SU-DHL-6 (cell line): ENCODE measurements around the gene TMEM273.

Source experiments
- H2AFZ ChIP-seq: fragments of 200-600 bp; sonication (generic); 2 replicates; pipeline ENCODE4 v1.6.1; 2014; ENCODE audit warnings: low read depth, mild to moderate bottlenecking, moderate library complexity, mixed read lengths, antibody characterized with exemption, low read length; ENCODE audit not compliant: severe bottlenecking
- H3F3A ChIP-seq: fragments of 200-600 bp; shearing (Covaris generic); 2 replicates; pipeline ENCODE4 v1.6.0; 2016; ENCODE audit warnings: antibody characterized with exemption, mild to moderate bottlenecking; ENCODE audit not compliant: insufficient read depth
- H3K27ac ChIP-seq: fragments of 200-600 bp; sonication (generic); 2 replicates; pipeline ENCODE4 v1.5.1; 2016; ENCODE audit warnings: low read depth, mild to moderate bottlenecking, low read length, moderate library complexity, mixed read lengths
- H3K27me3 ChIP-seq: fragments of 200-600 bp; sonication (generic), shearing (Covaris generic); 2 replicates; pipeline ENCODE4 v1.6.0; 2014; ENCODE audit warnings: mild to moderate bottlenecking, low read length
- H3K36me3 ChIP-seq: fragments of 200-600 bp; sonication (generic); 2 replicates; pipeline ENCODE4 v1.6.1; 2014; ENCODE audit warnings: mild to moderate bottlenecking, low read length, mixed read lengths
- H3K4me2 ChIP-seq: fragments of 300-600, 200-600 bp; shearing (Covaris generic), sonication (generic); 2 replicates; pipeline ENCODE4 v1.6.0; 2014; ENCODE audit warnings: low read length, low read depth, mild to moderate bottlenecking; ENCODE audit not compliant: poor library complexity, severe bottlenecking
- H3K4me3 ChIP-seq: fragments of 200-600 bp; sonication (generic); 2 replicates; pipeline ENCODE4 v1.5.1; 2014; ENCODE audit warnings: antibody characterized with exemption, low read length, mild to moderate bottlenecking, mixed read lengths; ENCODE audit not compliant: insufficient read depth, poor library complexity, severe bottlenecking
- H3K79me2 ChIP-seq: fragments of 200-600 bp; sonication (generic); 2 replicates; pipeline ENCODE4 v1.6.1; 2014; ENCODE audit warnings: mild to moderate bottlenecking, low read length, moderate library complexity; ENCODE audit not compliant: insufficient read depth
- H3K9ac ChIP-seq: fragments of 200-600 bp; sonication (generic); 2 replicates; pipeline ENCODE4 v1.7.0; 2014; ENCODE audit warnings: mild to moderate bottlenecking, low read length
- H3K9me2 ChIP-seq: fragments of 200-600 bp; sonication (generic); replicated peaks from 2 replicates; pipeline ENCODE4 v1.6.1; 2014; ENCODE audit warnings: low read length; ENCODE audit not compliant: insufficient read depth
- H3K9me3 ChIP-seq: fragments of 200-600 bp; sonication (generic); 2 replicates; pipeline ENCODE4 v1.6.1; 2014; ENCODE audit warnings: low read length, mixed read lengths; ENCODE audit not compliant: insufficient read depth
- H4K20me1 ChIP-seq: fragments of 200-600 bp; sonication (generic); 2 replicates; pipeline ENCODE4 v1.6.1; 2014; ENCODE audit warnings: low read depth, mild to moderate bottlenecking, antibody characterized with exemption, low read length, moderate library complexity, mixed read lengths
- EZH2phosphoT487 ChIP-seq: fragments of 200-600 bp; sonication (generic), shearing (Covaris generic); conservative IDR thresholded peaks from 2 replicates; pipeline ENCODE4 v1.6.1; 2018; ENCODE audit warnings: mild to moderate bottlenecking, antibody characterized with exemption, low read length, moderate library complexity, mixed read lengths
- TF ChIP-seq, protein P1 (sequence below): fragments of 200-600 bp; sonication (generic); IDR thresholded peaks from one replicate; pipeline ENCODE4 v1.5.1; 2017; ENCODE audit warnings: antibody characterized with exemption, mild to moderate bottlenecking, low read length, moderate library complexity; ENCODE audit not compliant: insufficient read depth, poor library complexity, severe bottlenecking

The TMEM273 gene

DNA sequence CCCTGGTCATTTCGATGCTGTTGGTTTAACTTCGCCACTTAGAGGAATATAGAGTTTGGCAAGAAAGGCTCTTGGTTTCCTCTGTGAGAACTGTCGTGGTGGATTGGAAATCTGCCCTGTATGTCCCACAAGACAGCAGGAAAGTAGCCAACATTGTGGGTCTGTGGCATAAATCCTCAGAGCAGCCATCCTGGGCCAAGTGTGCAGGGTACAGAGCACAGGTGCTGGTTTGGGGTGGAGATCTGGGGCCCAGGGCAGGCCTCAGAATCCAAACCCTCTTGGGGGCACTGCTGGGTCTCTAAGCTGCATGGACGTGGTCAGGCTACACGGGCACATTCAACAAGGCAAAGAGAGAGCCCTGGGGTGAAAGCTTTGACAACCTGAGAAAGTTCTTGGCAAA is 39.2 kb upstream of the TMEM273 start:
- H3K4me3 ChIP-seq = no peak overlapping the region
- no peak overlapping the region for H3K4me2 ChIP-seq
- no peaks in the 10 kb centered on the region for H3K27me3 ChIP-seq
- no peak overlapping the region for H3K9ac ChIP-seq
- no peak overlapping the region for H3K27ac ChIP-seq
- no peaks in the 10 kb centered on the region for H3K9me3 ChIP-seq
- H4K20me1 ChIP-seq = no peaks in the 10 kb centered on the region
- no peaks in the 10 kb centered on the region for H3K9me2 ChIP-seq
- H3K36me3 ChIP-seq = no peaks in the 10 kb centered on the region
- TF ChIP-seq EZH2phosphoT487 = no peak
- TF ChIP-seq, protein P1, sequence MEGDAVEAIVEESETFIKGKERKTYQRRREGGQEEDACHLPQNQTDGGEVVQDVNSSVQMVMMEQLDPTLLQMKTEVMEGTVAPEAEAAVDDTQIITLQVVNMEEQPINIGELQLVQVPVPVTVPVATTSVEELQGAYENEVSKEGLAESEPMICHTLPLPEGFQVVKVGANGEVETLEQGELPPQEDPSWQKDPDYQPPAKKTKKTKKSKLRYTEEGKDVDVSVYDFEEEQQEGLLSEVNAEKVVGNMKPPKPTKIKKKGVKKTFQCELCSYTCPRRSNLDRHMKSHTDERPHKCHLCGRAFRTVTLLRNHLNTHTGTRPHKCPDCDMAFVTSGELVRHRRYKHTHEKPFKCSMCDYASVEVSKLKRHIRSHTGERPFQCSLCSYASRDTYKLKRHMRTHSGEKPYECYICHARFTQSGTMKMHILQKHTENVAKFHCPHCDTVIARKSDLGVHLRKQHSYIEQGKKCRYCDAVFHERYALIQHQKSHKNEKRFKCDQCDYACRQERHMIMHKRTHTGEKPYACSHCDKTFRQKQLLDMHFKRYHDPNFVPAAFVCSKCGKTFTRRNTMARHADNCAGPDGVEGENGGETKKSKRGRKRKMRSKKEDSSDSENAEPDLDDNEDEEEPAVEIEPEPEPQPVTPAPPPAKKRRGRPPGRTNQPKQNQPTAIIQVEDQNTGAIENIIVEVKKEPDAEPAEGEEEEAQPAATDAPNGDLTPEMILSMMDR = no peak
- no peaks in the 10 kb centered on the region for H3K79me2 ChIP-seq
- no peak overlapping the region for H2AFZ ChIP-seq
- H3F3A ChIP-seq = no peaks in the 10 kb centered on the region

DNA sequence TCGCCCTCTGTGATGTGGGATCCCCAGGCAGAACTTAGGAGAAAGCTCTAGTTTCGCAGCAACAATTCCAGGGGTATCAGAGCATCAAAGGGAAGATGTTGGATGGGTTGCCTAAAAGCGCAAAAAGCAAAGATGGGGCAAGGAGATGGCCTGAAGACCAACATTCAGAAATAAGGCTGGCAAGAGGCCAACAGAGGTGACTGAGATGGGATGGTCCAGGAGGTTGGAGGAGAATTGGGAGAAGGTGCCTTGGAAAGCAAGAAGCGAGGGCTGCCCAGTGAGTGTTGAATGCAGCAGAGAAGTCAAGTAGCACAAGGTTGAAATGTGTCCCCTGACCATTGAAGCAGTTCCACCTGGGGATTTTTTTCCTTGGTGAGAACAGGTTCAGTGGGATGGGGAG is 38.4 kb upstream of the TMEM273 start:
- Histone ChIP-seq H3K27me3 (no peaks in the 10 kb centered on the region), H3K36me3 (no peaks in the 10 kb centered on the region), H2AFZ (no peak overlapping the region), H3K27ac (no peak overlapping the region), H3K79me2 (no peaks in the 10 kb centered on the region), H3K9ac (no peak overlapping the region), H4K20me1 (no peaks in the 10 kb centered on the region), H3K4me3 (no peak overlapping the region), H3K4me2 (no peak overlapping the region), H3K9me2 (no peaks in the 10 kb centered on the region), H3K9me3 (no peaks in the 10 kb centered on the region), H3F3A (no peaks in the 10 kb centered on the region)
- TF ChIP-seq, protein P1 = no peak
- TF ChIP-seq EZH2phosphoT487 = no peak

DNA sequence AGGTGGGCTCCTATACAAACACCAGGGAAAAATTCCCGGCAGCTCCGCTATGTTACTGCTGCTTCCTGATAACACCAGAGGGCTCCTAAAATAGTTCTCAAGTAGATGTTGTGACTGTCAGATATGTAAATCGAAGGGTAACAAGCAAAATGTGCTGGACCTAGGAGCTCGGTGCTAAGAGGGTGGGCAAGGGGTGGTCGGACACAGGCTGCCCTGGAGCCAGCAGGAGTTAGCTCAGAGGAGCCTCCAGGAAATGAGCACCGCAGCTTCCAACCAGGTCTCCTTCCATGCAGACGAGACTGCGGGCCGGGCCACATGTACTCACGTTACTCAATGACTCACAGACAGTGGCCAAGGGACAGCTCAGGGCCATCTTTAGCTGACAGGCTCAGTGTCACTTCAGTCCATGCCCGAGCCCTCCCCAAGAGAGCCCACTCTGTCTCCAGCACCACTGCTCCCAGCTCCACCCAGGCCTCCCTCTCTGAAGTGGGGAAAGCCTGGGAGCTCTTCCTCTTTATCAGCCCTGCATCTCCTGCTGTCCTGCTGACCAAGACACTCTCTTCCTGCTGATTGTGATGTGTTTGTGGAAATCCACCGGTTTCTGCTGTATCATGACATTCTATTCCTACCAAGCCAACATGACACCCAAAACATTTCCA is 37.2 kb upstream of the TMEM273 start:
- Histone ChIP-seq H3K9me2 (no peaks in the 10 kb centered on the region), H3K36me3 (no peaks in the 10 kb centered on the region), H2AFZ (no peak overlapping the region), H3K9me3 (no peaks in the 10 kb centered on the region), H3K27ac (no peak overlapping the region), H3K79me2 (no peaks in the 10 kb centered on the region), H3F3A (no peaks in the 10 kb centered on the region), H3K4me2 (no peak overlapping the region), H3K27me3 (no peaks in the 10 kb centered on the region), H3K9ac (no peak overlapping the region), H4K20me1 (no peaks in the 10 kb centered on the region), H3K4me3 (no peak overlapping the region)
- no peak for TF ChIP-seq EZH2phosphoT487
- TF ChIP-seq, protein P1 = no peak

DNA sequence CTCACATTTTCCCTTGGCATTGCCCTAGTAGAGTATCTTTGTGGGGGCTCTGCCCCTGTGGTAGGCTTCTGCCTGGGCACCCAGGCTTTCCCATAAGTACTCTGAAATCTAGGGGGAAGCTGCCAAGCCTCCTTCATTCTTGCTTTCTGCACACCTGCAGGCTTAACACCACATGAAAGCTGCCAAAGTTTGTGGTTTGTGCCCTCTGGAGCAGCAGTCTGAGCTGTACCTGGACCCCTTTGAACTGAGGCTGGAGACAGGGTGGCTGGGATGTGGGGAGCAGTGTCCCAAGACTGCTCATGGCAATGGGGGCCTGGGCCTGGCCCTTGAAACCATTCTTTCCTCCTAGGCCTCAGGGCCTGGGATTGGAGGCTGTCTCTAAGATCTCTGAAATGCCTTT is 35.0 kb upstream of the TMEM273 start:
- no peak for TF ChIP-seq EZH2phosphoT487
- TF ChIP-seq, protein P1 = no peak
- no peaks in the 10 kb centered on the region for H3K79me2 ChIP-seq
- no peaks in the 10 kb centered on the region for H3K9me3 ChIP-seq
- H4K20me1 ChIP-seq = no peaks in the 10 kb centered on the region
- H3K27ac ChIP-seq = no peak overlapping the region
- H3K4me3 ChIP-seq = no peak overlapping the region
- no peak overlapping the region for H2AFZ ChIP-seq
- no peaks in the 10 kb centered on the region for H3F3A ChIP-seq
- H3K27me3 ChIP-seq = no peaks in the 10 kb centered on the region
- no peak overlapping the region for H3K9ac ChIP-seq
- no peak overlapping the region for H3K4me2 ChIP-seq
- no peaks in the 10 kb centered on the region for H3K9me2 ChIP-seq
- no peaks in the 10 kb centered on the region for H3K36me3 ChIP-seq
